ENCODE measurements around the gene CYP26B1.

CYP26B1 gene

DNA sequence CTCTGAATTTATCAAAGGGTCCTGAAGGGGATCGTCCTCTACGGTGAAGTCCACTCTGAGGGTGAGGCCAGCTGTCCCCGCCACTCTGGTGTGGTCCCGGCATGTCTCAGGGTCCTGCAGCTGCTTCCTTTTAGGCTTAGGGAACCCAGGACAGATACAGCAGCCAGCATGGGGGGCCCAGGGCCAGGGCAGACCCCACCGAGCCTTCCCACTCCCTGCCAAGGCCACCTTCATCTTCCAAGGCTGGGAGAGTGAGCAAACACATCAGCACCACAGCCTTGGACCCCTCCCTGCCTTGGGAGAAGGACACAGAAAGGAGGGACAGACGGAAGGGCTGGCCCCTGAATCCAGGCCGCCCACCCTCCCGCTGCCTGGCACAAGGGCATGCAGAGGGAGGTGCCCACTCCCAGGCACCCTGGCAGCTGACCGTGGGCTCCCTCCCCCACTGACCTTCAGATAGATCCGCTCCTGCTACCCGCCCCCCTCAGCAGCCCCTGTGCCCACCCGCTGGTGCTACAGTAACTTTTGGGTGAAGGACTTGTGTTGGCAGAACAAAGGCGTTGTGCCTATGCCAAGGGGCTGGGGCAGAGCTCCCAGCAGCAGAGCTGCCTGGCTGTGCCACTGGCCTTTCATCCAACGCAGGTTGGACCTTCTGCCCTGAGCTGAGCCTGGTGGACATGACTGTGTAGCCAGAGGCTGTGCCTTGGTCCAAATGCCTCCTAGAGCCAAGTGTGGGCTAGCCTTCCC is 7.6 kb downstream of the CYP26B1 start:
- DNase-seq = no peak

DNA sequence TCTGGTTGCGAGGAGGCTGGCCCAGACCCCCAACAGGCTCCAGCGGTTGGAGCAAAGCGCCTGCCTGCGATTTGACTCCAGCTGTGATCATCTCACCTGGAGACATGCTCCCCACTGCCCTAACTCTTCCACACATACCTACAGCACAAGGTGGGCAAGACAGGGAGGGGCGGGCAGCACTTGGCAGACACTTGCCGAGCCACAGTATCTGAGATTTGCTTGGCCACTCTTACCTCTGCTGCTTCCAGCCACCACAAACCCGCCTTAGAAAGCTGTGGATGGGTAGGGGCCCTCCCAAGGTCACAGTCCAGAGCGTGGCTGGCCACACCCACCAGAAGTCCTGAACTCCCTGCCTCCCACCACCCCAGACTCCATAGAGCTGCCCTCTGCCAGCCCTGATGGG is 8.2 kb downstream of the CYP26B1 start:
- no peak for DNase-seq

DNA sequence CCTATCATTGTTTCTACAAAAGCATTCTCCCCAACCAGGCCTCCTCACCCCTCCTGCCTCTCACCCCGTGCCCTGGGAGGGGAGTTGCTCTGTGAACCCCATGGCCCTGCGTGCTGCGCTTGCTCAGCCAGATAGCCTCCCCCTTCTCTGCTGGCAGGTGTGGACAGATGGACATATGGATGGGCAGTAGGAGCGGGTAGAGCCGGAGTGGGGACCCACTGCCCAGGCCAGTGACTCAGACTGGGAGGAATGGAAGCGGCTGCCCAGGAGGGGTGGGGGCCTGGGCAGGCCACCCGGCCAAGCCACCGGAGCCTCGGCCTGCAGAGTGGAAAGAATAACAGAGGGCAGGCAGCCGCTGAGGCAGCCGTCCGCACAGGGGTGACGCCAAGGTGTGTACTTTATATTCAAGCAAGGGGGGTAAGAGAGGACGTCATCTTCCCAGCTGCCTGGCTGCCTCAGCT is 8.7 kb downstream of the CYP26B1 start:
- no peak for DNase-seq

DNA sequence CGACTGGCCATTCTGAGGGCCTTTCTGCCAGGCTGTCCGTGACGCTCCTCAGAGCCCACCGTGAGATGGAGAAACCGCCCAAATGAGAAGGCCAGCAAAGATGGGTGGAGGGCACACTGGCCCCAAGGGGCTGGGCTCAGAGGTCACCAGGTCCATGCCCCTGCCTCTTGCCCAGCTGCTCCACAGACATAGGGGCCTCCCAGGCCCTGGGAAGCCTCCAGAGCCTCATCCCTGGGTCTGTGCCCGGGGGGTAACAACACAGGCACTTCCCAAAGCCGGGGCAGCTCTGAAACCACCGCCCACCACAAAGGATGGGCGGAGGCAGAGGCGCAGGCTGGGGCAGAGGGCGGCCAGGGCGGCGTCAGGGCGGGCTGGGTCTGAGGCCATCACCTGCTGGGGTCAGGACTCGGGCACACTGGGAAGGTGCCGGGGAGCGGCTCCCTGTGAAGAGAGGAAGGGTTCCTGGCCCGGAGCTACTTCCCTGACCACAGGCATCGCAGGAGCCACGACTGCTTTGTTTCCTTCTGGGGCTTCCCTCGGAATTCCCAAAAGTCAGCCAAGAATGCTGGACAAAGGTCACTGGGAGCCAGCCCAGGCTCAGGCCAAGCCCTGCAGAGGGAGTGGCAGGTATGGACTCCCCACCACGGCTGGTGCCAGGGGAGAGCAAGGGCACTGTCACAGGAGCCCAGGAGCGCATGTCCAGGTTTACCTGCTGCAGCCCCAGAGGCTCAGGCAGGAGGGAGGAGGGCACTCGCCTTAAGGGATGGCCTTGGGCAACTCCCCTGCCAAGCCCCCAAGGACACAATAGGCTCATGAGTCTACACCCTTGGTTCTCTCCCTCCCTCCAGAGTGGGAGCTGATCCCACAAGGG is 9.4 kb downstream of the CYP26B1 start:
- DNase-seq = no peak

DNA sequence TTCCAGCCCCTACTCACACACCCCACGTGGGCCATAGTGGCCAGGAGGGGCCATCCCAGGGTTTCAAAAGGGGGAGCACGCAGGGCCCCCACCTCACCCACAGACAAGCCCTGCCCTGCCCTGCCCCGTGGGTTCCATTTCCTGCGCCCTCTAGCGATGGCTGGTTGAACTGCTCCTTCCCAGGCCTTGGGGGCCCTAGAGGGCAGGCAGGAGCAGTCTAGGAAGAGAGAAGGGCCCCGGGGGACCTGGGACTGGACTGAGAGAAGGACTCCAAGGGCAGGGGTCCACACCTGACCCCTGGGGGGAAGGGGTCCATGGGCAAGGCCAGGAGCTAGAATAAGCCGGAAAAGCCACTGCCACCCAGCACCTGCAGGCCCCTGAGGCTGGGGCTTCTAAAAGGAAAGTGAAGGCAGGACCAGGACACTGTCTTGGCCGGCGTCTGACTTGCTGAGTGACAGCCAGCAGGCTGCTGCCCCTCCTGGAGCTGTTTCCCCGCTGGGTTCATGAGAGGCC is 10.1 kb downstream of the CYP26B1 start:
- DNase-seq = peak; percentile 18

DNA sequence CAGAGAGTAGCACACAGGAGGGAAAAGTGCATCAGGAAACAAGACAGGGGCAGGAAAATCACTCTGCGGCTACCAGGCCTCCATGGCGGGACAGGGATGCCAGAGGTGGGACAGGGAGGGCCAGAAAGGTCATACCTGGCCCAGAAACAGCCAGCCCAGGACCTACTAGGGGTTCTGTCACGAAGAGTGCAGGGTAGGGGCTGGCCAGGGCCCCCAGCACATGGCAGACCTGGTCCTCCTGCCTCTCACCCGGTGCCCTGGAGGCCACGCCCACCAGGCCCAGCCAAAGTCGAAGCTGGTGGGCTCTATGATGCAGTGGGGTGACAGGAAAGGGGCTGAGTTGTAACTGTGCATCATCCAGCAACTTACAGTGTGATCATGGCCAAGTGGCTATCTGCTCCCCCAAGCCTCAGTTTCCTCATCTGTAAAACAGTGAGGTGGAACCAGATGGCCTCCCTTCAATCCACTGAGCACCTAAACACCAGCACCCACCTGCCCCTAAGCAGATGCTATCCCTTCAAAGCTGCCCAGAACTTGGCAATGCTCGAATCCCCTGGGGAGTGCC is 10.6 kb downstream of the CYP26B1 start:
- no peak for DNase-seq

DNA sequence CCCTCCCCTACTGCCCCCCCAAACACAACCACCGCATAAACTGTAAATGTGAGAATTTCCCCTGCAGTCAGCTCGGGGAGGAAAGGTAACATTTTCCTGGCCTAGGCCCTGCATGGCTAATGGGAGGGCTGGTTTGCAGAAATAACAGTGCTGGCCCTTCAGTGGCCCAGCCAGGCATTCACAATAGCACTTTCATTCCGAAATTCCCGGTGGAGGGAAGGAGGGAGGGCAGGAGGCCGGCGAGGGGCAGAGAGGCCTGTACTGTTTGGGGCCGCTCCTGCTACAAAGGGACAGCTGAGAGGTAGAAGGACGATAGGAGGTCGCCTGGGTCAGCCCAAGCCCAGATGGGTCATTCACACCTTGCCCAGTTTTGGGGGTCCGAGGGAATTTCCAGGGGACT is 11.3 kb downstream of the CYP26B1 start:
- DNase-seq = no peak

DNA sequence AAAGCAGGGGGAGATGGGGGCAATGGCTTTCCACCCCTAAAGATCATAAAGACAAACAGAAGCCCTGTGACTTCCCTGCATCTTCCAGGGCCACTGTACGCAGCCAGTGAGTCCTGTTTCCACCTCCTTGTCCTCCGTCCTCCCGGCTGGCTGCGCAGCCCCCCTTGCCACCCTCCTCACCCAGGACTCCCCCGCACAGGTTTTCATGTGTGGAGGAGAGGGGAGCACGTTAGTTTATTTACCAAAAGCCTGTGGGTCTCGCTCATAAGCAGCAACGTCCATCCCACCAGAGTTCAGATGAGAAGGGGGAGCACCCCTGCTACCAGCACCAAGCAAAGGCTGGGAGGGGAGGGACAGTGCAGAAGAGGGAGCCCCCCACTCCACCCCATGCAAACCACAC is 11.7 kb downstream of the CYP26B1 start:
- DNase-seq = no peak

DNA sequence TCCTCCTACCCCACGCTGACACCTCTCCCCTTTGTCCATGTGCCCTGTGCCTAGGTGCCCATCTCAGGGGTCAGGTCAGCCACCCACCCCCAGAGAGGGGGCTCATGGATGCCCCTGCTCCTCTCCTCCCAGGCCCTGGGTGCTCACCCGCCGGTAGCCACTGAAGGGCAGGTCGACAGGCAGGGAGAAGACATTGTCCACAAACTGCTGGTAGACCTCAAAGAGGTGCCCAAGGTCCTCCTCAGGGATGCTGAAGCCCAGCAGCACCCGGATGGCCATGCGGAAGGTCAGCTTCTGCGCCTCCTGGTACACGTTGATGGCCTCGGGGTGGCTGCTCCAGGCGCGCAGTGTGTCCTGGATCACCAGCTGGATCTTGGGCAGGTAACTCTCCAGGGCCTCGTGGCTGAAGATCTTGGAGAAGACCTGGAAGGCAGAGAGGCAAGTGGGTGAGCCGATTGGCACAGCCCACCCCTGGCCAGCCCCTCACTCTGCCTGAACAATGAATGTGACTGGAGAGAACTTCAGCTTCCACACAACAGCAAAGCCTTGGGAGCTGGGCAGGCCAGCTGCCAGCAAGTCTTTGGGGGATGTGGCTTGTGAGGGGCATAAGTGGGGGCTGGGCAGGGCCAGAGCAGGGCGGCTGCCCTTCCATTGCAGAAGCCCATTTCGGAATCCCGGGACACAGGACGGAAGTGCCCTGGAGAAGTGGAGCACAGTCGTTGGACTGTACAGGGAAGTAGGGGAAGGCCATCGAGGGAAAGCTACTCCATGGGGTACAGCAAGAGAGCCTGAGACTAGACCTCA is 12.5 kb downstream of the CYP26B1 start:
- no peak for DNase-seq

DNA sequence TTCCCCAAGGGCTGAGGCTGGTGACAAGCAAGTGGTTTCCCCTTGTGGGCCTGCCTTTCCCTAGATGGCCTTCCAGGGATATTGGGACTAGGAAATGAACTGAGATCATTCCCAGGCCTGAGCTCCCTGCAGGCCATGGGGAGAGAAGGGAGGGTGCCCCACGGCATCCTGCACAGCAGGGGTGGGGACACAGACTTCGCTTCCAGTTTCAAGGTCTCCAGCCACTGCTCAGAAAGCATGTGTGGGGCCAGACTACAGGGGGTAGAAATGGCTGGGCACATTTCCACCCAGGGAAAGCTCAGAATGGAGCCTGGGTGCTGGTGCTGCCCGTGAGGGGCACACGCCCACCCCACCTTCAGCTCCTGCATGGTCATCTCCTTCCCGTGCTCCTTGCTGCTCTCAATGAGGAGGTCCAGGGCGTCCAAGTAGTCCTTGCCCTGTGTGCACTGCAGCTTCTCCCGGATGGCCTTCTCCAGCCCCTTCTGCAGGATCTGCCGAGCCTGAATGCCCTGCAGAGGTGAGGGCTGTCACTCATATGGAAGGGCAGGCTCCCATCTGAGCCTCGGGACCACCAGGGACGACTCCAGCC is 13.2 kb downstream of the CYP26B1 start:
- DNase-seq = no peak

DNA sequence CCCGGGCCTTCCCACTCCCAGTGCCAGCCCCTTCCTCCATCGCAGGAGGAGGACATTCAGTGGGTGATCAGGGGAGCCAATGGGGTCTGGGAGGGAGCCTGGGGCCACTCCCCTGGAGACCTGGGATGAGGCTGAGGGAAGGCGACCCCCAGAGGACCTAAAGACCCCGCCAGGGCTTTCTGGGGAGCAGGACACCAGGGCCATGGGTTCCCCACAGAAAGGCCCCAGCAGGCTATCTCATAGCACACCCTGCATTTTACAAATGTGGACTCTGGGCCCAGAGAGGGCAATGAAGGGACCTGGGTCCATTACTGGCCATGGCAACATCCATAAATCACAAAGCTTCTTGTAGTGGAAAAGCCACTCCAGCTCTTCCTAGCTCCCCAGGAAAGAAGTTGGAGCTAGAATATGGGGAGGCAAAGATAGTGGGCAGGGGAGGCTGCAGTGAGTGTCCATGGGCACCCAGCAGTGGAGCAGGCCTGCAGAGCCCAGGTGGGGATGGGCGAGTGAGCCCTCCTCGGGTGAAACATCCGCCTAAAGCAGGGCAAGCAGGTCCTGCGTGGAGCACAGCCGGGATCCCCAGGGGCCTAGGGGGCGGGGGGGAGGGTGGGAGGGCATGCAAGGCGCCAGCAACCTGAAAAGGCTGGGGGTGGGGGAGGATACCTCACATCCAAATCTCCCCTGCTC is 13.8 kb downstream of the CYP26B1 start:
- no peak for DNase-seq

DNA sequence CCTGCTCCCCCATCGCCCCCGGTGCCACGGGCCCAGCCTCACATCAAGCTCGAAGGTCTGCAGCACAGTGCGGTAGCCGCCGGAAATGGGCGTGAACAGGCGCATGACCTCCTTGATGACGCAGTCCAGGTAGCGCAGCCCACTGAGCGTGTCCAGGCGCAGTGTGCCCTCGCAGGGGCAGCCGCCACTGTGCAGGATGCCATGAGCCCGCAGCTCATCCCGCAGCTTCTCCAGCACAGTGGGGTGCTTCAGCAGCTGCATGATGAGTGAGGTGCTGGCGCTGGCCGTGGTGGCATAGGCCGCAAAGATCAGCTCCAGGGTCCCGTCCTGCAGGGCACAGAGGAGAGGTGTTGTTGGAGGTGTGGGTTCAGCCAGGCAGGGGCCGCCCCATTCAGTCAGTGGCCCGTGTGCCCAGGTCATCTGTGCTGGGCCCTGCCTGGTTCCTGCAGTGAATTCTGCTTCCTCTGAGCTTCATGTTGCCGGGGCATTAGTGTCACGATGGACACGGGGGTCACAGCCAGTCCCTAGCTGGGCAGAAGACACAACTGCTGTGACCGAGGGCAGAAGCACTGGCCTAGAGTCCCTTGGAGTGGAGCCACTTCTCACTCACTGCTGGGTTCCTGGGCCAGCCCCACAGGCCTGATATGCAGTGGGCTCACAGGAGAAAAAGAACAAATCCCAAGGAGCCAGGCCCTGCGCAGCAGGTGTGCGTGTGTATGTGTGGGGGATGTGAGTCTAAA is 14.5 kb downstream of the CYP26B1 start:
- no peak for DNase-seq

DNA sequence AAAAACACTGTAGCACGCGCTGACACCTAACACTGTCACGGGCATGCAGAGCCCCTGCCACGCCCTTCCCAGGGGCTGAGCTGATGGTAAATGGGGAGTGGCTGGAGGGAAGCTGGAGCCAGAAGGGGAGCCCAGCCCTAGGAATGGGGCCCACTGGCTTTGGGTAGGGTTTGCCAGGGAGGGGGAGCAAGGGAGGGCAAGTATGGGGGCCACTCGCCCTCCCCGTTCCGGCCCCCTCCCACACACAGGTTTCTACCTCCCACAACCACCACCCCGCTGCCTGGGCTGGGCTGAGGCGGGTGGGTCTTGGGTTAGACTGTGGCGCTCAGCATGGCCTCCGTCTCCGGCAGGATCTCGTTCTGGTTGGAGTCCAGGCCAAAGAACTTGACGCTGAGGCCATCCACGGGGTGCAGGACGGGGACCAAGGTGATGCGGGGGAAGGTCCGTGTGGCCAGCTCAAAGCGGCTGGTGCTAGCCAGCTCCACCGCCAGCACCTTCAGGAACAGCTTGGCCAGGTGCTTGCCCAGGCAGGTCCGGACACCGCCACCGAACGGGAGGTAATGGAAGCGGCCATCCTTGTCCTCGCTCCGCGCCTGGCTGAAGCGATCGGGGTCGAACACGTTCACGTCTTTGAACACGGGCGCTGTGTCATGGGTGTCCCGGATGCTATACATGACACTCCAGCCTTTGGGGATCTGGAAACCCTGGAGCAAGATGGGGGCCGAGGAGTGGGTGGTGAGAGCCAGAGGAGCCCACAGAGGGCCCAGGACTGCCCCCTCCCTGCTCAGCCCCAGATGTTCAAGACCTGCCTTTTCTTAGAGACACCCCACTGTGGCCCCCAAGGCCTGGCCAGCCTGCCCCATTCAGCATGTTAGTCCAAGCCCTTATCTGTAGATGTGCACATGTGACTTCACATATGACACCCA is 15.5 kb downstream of the CYP26B1 start:
- no peak for DNase-seq

DNA sequence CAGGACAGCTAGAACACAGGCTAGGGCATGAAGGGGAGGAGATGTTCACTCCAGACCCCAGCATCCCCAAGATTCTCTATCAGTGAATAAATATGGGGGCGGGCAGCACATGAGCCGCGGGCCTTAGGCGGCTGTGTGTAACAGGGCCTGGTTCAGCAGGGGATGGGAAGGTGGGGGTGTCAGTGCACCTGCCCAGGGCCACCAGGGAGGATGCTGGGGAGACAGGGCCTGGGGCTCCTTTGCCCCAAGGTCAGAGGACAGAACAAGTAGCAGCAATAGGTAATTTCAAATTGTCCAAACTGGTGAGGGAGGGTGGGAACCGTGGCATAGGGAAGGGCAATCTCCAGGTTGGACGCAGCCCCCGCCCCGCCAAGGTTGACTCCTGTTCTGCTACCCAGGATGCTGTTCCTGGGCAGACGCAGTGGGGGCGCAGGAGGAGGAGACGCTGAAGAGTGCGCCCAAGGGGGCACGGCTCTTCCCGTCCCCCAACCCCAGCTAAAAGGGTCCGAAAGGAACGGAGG is 16.2 kb downstream of the CYP26B1 start:
- DNase-seq = no peak

DNA sequence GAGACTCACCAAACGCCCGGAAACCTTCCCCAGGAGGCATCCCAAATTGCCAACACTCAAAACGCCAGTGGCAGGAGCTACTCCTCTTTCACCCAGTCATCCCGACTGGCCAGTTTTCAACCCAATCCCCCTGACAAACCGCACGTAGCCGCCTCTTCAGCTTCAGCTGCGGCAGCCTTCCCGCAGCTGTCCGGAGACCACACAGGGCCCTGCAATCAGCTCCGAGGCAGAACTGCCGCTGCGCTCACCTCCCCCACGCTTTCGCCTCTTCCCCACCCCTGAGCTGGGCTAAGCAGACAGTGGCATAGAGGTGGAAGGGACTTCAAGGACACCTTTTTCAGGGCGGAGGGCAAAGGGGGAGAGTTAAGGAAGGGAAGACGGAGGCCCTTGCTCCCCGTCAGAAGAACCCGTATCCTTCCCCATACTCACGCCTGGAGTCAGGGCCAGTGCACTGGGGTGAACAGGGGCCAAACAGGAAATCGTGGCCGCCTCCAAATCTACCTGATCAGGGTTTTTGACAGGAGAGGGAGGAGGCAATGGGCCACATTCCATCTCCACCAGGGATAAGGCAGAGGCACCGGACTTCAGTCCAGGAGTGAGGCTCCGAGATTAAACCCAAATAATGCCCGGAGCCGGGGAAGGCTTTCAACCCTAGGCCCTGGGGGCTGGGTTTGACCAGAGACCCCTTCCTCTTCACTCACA is 16.9 kb downstream of the CYP26B1 start:
- DNase-seq = no peak

DNA sequence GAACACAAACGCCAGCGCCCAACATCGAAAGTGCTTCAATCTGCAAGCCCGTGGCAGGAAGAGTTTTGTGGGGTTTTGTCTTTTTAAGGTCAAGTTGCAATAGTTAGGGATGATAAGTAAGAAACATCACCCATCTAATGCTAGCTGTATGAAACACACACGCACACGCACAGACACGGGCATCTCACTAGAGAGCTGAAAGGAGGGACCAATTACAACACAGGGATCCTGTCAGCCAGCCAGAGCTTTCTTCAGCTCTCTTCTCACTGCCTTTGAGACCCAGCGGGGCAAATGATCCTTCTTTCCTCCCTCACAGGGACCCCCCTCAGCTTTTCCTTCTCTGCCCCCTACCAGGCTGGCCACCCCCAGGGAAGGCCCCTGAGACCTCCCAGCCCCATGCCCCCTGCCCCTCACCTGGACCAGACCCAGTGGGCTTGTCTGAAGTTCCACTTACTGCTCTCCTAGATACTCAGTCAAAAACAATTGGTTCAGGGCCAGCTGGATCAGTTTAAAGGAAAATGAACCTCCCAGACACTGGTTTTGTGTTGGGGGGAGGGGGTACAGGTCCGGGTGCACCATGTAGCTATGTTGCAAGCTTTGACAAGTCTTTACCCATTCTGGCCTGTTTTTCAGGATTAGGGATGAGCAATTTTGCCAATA is 17.9 kb downstream of the CYP26B1 start:
- DNase-seq = no peak

DNA sequence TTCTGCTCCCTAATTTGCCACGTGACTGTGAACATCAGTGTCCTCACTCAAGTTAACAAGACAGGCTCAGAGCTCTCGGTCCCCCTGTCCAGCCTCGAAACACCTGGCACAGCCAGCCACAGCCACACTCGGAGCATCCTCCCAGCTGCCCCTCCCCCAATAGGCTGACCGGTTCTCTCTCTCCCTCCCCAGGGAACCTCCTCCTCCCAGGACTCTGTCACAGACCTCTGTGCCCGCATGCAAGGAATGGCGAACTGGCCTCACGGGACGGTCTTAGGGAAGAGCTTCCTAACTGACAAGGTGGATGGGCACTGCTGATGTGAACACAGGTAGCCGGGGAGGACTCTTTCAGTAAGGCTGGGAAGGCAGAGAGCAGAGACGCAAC is 18.8 kb downstream of the CYP26B1 start:
- DNase-seq = no peak

DNA sequence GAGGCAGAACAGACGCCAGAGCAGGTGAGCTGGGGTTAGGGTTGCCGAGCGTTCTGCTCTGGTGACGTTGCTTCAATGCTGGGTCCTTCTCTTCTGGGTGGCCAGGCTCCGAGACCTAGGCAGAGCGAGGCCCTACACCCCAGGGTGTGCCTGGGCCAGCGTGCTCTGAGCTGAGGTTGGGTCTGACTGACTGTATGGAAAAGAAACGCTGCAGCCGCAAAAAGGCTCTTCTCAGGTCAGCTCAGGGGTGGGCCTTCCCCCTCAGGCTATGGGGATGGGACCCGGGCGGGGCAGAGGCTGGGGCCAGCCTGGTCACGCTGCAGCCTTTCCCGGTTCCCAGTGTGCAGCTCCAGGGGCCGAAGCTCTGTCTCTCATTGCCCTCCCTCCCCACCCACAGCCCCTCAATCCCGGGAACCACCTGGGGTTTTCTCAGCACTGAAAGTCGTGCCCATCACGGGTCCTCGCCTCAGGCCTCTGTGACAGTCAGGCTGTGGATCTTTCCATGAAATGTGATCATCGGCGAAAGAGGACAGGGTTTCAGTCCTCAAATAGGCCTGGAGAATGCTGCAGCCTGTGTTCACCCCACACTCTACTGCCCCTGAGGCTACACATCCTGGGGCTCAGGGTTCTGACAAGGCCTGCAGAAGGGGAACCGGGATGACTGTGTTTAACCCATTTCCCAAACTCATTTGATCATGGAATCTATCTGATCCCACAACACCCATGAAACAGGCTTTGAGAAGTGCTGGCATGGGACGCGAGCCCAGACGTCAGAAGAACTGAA is 19.4 kb downstream of the CYP26B1 start:
- no peak for DNase-seq
